T-helper 2 cell (primary cell): ENCODE results near the gene EDARADD.
"Not testable (repeated sequence)": the region's sequence is repeated elsewhere in the genome, so short reads cannot be mapped to it uniquely, and the experiment has no call there.

Source experiments
- DNase-seq, 5 experiments: peaks; one replicate each; pipeline versions ENCODE4 v3.0.0 to v3.0.0-alpha.2; 2012 to 2022

EDARADD gene

DNA sequence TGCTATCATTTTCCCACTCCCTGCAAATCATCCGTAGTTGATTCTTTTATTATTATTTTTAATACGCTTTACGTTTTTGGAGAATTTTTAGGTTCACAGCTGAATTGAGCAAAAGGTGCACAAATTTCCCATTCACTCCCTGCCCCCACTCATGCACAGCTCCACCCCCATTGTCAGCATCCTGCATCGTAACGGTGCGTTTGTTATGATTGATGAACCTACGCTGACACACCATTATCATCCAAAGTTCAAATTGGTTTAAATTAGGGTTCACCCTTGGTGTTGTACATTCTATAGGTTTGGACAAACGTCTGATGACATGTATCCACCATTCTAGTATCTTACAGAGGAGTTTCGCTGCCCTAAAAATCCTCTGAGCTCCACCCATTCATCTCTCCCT is 44.5 kb downstream of the EDARADD start:
- DNase-seq = no peak

DNA sequence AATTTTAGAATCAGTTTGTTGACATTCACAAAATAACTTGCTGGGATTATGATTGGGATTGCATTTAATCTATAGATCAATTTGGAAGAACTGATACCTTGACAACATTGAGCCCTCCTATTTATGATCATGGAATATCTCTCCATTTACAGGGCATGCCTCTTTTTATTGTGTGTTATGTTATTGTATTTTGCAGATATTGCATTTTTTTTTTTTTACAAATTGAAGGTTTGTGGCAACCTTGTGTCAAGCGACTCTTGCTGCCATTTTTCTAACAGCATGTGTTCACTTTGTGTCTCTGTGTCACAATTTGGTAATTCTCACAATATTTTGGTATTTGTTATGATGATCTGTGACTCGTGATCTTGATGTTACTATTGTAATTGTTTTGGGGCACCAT is 46.3 kb downstream of the EDARADD start:
- DNase-seq = no peak

DNA sequence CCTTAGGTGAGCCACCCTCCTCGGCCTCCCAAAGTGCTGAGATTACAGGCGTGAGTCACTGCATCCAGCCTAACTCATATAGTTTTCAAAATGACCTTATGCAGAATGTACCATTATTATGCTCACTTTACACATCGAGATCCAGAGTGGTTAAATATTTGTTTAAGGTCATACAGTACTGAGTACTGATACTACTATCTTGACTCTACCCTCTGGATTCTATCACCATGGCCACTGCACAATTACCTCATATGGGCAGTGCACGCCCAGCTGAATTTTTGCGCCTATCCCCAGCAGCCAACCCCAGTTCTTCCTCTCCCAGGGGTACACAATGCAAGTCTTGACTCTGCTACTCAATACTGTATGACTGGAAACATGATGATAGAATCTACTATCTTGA is 56.7 kb downstream of the EDARADD start:
- no peak for DNase-seq

DNA sequence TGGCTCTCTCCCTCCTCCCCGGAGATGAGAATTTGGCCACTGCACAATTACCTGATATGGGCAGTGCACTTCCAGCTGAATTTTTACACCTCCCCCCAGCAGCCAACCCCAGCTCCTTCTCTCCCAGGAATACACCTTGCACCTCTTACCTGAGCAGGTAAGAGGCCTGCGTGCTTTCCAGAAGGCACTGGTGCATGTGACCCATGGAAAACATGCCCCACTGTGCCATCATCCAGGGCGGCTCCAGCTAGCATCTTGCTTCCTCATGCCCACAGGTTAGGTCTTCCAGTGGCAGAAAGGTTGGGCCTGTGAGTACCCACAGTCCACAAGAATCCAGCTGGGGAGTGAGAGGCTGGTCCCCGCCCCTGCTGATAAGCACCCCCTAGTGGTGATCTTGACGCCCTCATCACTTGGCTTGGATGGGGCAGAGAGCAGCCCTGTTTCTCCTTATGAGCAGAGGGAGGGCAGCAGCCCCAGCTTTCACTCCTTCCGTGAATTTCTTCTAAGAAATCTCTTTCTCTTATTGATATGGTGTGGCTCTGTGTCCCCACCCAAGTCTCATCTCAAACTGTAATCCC is 57.8 kb downstream of the EDARADD start:
- peak in 4 of 5 experiments; percentile 8 to 67 (median 21) for DNase-seq

DNA sequence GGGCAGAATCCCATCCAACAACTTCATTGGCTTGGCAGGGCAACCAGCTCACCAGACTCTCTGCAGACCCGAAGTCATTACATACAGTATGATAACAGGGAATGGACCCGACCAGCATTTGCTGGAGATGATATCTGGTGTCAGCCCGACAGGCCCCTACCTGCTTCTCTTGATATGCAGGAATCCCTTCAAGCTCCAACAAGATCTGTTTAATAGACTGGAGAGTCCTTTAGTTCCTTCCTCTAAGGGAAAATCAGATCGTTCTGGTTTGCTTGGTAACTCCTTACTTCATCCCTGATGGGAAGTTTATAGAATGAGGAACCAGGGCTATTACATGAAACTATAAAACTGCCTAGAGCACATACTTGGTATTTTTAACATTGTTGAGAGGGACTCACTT is 61.2 kb downstream of the EDARADD start:
- DNase-seq = no peak

DNA sequence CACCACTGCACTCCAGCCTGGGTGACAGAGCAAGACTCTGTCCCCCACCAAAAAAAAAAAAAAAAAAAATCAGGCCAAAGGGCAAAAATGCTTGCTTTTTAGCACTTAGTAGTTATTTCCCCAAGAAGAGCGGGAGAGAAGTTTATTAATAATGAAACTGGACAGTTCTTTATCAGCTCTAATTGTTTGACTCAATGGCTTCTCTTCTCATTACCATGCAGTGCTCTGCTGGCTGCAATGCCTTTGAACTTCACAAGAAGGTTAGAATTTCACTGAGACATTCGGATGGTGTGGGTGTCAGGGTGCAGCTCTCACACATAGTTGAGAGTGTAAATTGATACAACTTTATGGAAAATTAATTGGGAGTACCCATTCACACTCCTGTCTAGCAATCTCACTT is 63.7 kb downstream of the EDARADD start:
- DNase-seq = peak in 1 of 5 experiments; percentile 29

DNA sequence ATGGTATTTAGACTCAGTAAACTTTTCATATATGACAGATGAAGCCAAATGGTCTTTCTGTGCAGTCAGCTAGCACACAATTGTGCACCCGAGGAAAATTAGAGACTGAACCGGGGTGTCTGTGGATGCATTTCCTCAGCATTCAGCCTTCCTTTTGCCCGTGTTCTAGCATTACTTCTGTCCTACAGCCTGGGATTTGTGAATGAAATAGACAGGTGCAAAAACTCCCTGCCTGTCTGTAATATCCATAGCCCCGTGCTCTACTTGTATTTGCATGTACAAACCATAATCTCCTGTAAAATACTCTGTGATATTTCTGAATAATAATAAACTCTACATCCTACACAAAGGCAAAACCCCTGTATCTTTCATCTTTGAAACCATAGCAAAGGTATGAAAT is 64.9 kb downstream of the EDARADD start:
- DNase-seq = no peak

DNA sequence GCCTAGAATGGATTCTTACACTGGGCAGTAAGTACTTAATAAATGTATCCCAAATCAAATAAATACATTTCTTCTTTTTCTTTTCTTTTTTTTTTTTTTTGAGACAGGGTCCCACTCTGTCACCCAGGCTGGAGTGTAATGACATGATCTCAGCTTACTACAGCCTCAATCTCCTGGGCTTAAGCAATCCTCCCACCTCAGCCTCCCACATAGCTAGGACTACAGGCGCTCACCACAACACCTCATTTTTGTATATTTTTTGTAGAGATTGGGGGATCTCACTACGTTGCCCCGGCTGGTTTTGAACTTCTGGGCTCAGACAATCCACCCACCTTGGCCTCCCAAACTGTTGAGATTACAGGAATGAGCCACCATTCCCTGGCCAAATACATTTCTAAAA is 66.0 kb downstream of the EDARADD start:
- DNase-seq = no peak

DNA sequence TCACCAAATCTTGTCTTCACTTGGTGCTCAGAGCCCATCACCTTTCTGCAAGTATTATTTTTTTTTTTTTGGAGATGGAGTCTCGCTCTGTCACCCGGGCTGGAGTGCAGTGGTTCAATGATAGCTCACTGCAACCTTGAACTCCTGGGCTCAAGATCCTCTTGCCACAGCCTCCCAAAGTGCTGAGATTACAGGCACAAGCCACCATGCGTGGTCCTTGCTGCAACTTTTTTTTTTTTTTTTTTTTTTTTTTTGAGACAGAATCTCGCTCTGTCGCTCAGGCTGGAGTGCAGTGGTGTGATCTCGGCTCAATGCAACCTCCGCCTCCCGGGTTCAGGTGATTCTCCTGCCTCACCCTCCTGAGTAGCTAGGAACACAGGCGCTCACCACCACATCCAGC is 70.1 kb downstream of the EDARADD start:
- not testable (repeated sequence) for DNase-seq

DNA sequence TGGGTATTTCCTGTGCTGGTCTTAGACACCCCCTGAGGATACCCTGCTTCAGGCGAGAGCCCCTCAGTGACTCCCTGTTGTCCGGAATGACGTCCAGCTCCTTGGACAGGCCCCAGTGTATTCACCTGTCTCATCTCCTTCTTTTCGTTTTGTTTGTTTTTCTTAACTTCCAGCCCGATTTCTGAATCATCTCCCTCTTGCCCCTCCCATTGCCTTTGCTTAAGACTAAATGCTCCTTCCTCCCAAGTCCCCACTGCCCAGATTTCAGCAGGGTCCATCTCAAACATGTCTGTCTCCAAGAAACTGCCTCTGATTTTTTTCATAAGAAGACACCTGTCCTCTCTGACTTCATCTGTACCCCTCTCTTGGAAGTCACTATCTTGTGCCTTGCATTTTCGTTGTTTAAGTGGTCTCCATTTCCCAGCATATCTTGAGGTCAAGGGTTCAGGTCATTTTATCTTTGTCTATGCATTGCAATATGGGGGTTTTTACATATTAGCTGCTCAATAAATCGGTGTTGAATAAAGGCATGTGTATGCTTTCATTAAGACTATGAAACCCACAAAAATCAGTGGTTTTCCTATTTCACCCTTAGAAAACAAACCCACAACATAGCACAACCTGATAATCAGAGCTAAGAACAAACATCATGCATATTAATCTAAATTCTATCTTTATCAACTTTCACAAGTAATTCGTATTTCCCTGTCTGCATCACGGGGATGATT is 71.3 kb downstream of the EDARADD start:
- no peak for DNase-seq

DNA sequence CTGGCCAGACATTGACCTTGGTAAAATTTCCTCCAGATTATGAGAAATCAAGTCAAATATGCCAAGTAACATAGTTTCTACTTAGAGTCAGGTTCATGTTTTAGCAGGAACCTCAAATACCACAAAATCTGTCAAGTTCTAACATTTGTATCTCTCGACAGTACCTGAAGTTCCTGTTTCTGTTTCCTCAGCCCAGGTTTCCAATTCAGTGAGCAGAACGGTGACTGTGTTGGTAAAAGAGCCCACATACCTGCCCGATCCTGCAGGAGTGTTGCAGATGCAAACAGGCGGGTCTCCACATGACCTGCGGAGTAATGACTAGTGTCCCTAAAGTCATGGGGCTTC is 71.8 kb downstream of the EDARADD start:
- DNase-seq = peak in 2 of 5 experiments; percentile 21 to 77

DNA sequence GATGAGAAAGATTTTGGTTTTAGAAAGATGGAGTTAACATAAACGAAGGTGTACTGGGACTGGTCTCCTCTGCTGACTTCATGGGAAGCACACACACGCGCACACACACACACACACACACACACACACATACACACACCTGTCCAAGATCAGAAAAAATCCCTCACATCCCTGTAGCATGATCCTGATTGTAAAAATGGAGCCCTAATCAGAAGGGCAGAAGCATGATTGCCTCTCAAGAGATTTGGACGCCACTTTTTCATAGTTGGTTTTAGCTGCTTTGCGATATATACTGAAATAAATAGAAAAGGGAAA is 73.2 kb downstream of the EDARADD start:
- no peak for DNase-seq

DNA sequence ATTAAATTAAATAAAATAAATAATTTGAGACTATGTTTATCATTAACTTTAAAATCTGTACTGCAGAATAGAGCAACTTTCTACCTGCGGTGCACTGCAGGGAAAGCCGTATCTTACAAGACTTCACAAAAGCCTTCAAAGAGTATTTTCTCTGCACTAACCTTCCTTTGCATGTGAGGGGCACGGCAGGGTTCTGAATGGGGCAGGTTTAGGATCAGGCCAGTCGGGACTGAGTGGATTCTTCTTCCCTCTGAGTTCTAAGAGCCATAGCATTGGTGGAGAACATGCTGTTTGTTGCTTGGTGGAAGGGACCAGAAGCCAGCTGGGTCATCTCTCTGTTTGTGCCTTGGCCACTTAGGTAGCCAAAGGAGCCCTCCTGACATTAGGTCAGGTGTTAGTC is 74.5 kb downstream of the EDARADD start:
- no peak for DNase-seq

DNA sequence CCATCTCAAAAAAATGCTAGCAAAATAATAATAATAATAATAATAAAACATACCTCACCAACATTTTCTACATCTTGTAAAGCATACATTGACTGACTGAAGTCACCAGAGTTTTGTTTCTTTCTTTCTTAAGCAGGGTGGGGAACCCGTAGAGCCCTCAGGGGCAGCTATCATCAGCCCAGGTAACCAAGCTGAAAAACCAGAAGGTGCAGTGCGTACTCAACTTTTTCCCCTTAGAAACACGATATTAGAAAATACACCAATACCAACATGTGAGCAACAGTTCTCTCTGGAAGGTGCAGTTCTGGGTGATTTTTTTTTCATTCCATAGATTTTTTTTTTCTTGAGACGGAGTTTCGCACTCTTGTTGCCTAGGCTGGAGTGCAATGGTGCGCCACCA is 75.4 kb downstream of the EDARADD start:
- no peak for DNase-seq

DNA sequence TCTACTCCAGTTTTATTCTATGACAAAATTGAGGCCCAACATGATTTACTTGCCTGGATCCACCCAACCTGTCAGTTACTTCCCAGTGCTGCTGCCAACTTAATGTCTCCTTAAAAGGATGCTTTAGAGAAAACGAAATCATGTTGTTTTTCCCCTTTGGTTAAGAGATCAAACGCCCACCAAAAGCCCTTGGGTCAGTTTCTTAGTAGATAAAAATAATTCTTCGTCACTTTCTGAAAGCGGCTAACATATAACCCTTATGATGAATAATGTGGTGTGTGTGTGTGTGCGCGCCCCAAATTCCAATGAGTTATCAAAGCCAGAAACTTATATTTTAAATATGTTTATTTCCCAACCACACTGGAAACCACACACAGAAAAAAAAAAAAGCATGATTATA is 77.0 kb downstream of the EDARADD start:
- DNase-seq = no peak

DNA sequence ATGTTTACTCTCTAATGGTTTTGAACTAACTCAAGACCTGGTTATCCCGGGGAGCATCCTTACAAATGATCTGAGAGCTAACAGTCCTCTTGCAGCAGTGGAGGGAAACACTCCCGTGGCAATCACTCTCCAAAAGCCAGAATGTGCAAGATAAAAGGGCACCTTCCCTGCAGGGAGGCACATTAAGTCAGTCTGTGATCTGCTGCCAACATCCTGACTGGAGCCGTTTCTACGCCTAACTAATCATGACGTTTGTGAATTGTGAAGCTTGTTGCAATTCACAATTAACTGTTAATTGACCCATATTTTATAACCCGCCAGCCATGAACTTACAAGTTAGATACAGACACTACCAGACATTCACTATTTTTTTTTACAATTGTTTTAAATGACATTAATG is 77.6 kb downstream of the EDARADD start:
- no peak for DNase-seq

DNA sequence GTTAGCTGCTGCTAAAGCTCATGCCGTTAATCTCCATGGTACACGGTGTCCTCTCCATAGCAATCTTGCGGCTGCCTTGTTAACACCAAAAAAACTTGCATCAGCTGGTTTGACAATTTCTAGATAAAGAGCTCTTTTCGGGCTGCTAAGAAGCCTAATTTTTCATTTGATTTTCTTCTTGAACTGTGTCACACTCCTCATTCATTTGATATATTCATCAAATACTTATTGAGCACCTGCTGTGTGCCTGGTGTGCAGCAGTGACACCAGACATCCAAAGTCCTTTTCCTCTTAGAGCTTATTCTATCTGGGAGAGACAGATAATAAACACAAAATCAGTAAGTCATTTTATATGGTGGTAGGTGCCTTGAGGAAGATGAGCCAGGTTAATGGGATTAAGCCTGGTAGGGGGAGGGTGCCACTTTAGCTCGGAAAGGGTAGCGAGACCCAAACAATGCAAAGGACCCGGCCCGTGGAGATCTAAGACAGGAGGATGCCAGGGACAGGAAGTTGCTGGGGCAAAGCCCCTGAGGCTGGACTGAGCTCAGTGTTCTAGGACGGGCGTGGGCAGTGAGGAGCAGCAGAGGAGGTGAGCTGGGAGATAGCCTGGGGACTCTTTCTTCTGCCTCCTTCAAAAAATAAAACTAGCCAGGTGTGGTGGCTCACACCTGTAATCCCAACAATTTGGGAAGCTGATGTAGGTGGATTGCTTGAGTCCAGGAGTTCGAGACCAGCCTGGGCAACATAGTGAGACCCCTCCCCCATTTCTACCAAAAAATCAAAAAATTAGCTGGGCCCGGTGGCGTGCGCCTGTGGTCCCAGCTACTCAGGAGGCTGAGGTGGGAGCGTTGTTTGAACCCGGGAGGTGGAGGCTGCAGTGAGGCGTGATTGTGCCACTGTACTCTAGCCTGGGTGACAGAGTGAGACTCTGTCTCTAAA is 79.0 kb downstream of the EDARADD start:
- no peak for DNase-seq

DNA sequence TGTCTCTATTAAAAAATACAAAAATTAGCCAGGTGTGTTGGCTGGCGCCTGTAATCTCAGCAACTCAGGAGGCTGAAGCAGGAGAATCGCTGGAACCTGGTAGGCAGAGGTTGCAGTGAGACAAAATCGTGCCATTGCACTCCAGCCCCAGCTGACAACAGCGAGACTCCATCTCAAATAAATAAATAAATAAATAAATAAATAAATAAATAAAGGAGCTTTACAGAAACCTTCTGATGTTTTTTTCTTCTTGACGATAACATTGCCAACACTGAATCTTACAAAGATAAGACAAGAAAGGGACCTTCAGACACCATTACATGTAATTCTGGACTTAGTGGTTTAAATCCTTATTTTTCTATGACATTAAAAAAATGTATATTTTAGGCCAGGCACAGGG is 81.9 kb downstream of the EDARADD start:
- no peak for DNase-seq

DNA sequence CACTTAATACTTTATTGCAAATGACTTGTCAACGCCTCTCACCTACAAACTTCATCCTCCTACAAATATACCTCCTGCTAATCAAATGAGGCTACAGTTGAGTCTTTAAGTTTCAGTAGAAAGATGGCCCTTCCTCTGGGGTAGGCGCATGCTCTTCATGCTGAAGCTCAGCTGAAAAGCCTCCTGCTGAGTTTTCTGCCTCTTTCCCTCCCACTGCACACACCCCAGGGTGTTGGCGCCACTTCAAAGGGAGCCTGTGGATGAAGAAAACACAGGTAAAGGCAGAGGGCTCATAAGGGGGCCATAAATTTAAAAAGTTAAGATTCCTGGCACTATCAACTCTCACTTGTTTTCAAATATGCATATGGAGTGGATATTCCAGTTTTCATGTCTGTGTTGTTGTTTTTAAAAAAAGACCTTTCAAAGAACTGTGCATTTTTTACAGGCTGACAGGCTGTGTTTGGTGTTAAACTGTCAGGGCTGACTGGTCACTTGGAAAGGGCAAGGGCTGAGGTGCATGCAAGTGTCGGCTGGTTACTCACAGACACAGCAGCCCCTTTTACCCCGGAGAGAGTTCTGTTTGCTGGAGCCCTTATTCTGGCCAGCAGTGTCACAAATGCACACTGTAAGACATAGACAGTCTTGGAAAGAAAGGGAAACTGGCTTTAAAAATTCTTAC is 86.8 kb downstream of the EDARADD start:
- no peak for DNase-seq

DNA sequence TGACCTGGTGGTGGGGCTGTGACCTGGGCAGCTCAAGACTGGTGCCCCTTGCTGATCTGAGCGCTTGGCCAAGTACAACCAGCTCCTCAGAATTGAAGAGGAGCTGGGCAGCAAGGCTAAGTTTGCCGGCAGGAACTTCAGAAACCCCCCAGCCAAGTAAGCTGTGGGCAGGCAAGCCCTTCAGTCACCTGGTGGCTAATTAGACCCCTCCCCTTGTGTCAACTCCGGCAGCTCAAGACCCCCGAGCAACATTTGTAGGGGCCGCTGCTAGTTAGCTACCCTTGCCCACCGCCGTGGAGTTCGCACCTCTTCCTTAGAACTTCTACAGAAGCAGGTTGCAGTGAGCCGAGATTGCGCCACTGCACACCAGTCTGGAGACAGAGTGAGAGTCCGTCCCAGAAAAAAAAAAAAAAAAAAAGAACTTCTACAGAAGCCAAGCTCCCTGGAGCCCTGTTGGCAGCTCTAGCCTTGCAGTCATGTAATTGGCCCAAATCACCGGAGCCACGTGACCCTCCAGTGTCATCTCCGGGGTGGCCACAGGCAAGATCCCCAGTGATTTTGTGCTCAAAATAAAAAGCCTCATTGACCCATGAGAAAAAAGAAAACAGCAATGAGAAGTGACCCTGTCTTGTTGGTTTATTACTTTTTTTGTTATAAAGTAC is 90.4 kb downstream of the EDARADD start:
- DNase-seq = no peak

DNA sequence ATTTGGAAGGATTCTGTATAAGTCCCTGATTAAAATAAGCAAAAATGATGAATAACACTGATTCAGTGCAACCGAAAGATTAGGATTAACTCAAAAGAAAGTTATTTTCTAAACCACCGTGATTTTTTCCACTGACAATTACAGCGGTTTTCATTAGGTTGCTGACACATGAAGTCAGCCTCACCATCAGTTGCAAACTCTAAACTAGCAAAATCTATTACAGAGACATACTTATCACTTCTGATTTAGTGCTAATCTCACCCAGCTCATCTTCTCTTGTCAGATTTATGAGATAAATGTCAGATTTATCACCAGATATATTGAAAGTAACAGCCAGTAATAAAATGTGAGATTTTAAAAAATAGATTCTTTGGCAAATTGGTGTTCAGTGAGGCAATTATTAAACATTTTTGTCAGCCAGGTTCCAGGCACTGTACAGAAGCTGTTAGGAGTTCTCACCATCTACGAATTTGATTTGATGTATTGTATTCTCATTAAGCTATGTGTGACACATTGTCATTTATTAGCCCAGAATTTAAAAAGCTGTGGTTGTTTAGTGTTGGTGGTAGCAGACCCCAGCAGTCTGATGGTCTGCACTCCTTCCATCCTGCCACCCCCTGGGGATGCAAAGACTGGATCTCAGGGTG is 92.4 kb downstream of the EDARADD start:
- DNase-seq = peak in 1 of 5 experiments; percentile 54

DNA sequence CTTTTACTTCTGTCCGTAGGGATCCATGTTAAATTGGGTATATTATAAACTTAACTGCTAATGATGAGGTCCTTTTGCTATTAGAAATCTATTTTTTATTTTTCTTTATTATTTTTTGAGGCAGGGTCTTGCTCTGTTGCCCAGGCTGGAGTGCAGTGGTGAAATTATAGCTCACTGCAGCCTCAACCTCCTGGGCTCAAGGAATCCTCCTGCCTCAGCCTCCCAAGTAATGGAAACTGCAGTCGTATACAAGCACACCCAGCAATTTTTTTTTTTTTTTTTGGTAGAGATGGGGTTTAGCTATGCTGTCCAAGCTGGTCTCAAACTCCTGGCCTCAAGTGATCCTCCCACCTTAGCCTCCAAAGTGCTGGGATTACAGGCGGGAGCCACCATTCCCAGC is 95.1 kb downstream of the EDARADD start:
- DNase-seq = not testable (repeated sequence)
